Pulmonary artery endothelial cell (primary cell): ENCODE results near the gene RUNX2. TPM values are rescaled to one million over a fixed set of nuclear protein-coding genes. Genes with fewer than 3 reads are reported as not detected.
"Not testable (repeated sequence)": the region's sequence is repeated elsewhere in the genome, so short reads cannot be mapped to it uniquely, and the experiment has no call there.

Source experiments
- DNase-seq: peaks from one replicate; pipeline ENCODE4 v3.0.0-alpha.2; 2011; ENCODE audit warnings: low read depth, low spot score
- total RNA-seq: library from RNA; depleted of rRNA; stranded (reverse); fragments of >200 nt; gene quantifications from 2 replicates; pipeline ENCODE4 v1.2.3, GENCODE V29; 2014

Gene RUNX2
- total RNA-seq, 1 donor from 2014 or later: not detected

GRCh38 chr6:45667300-45667699 is 339.2 kb downstream of the RUNX2 start:
- no peak for DNase-seq

GRCh38 chr6:45667766-45668165 is 339.6 kb downstream of the RUNX2 start:
- no peak for DNase-seq

- DNase-seq: no peak
These were observed 340.6 kb downstream of the RUNX2 start for GRCh38 chr6:45668705-45669104.

- DNase-seq: not testable (repeated sequence)
These were observed 345.0 kb downstream of the RUNX2 start for GRCh38 chr6:45673167-45673566.

- not testable (repeated sequence) for DNase-seq
These were observed 347.0 kb downstream of the RUNX2 start for GRCh38 chr6:45675166-45675565.

GRCh38 chr6:45675634-45676033 is 347.5 kb downstream of the RUNX2 start:
- no peak for DNase-seq

- DNase-seq: no peak
These were observed 348.2 kb downstream of the RUNX2 start for GRCh38 chr6:45676380-45676779.

GRCh38 chr6:45677381-45678284 is 349.5 kb downstream of the RUNX2 start:
- DNase-seq: peak; percentile 59

- no peak for DNase-seq
These were observed 350.1 kb downstream of the RUNX2 start for GRCh38 chr6:45678285-45678607.

GRCh38 chr6:45679163-45679562 is 351.0 kb downstream of the RUNX2 start:
- DNase-seq: no peak

GRCh38 chr6:45679631-45680030 is 351.5 kb downstream of the RUNX2 start:
- DNase-seq: no peak

- DNase-seq: no peak
These were observed 353.9 kb downstream of the RUNX2 start for GRCh38 chr6:45681860-45682511.

GRCh38 chr6:45684476-45684875 is 356.3 kb downstream of the RUNX2 start:
- DNase-seq: no peak

GRCh38 chr6:45685076-45685475 is 356.9 kb downstream of the RUNX2 start:
- no peak for DNase-seq

- no peak for DNase-seq
These were observed 358.9 kb downstream of the RUNX2 start for GRCh38 chr6:45686841-45687569.

- no peak for DNase-seq
These were observed 359.4 kb downstream of the RUNX2 start for GRCh38 chr6:45687570-45687969.

- no peak for DNase-seq
These were observed 360.1 kb downstream of the RUNX2 start for GRCh38 chr6:45688180-45688579.

- no peak for DNase-seq
These were observed 361.9 kb downstream of the RUNX2 start for GRCh38 chr6:45689926-45690615.

- no peak for DNase-seq
These were observed 362.7 kb downstream of the RUNX2 start for GRCh38 chr6:45690846-45691245.

GRCh38 chr6:45691426-45691825 is 363.3 kb downstream of the RUNX2 start:
- no peak for DNase-seq

GRCh38 chr6:45692021-45692420 is 363.9 kb downstream of the RUNX2 start:
- DNase-seq: no peak

- DNase-seq: no peak
These were observed 368.6 kb downstream of the RUNX2 start for GRCh38 chr6:45696738-45697137.
